Measurements from ENCODE around the gene PRM2.

Gene PRM2

GRCh38 chr16:11283820-11284248 lies 7.6 kb upstream of the PRM2 start:
- DNase-seq, result no peak

- DNase-seq, result no peak
These were observed 4.6 kb upstream of the PRM2 start, which contains the start of gene PRM1 for GRCh38 chr16:11280616-11281522. TSS of gene PRM1 (minus strand) at chr16:11281330. CDS start at chr16:11281238, 92 bp downstream.

GRCh38 chr16:11278681-11279628 lies 2.7 kb upstream of the PRM2 start:
- DNase-seq, result no peak

- DNase-seq, result no peak
These were observed 1.5 kb upstream of the PRM2 start for GRCh38 chr16:11277607-11278337.

- DNase-seq, result no peak
These were observed 765 bp upstream of the PRM2 start for GRCh38 chr16:11276896-11277593.

GRCh38 chr16:11274964-11275363 lies 1.3 kb downstream of the PRM2 start:
- DNase-seq, result no peak

- no peak for DNase-seq
These were observed 2.5 kb downstream of the PRM2 start for GRCh38 chr16:11273721-11274324.

GRCh38 chr16:11272921-11273720 lies 3.2 kb downstream of the PRM2 start, which contains the start of gene PRM3:
TSS of gene PRM3 (minus strand) at chr16:11273629. CDS start at chr16:11273595, 34 bp downstream.
- DNase-seq, result no peak

GRCh38 chr16:11272484-11272883 lies 3.8 kb downstream of the PRM2 start:
- no peak for DNase-seq

GRCh38 chr16:11271610-11272009 lies 4.7 kb downstream of the PRM2 start:
- DNase-seq, result no peak

- no peak for DNase-seq
These were observed 5.6 kb downstream of the PRM2 start for GRCh38 chr16:11270602-11271162.

GRCh38 chr16:11268921-11269375 lies 7.3 kb downstream of the PRM2 start, which contains the start of gene TNP2:
TSS of gene TNP2 (minus strand) at chr16:11269325. CDS start at chr16:11269262, 63 bp downstream.
- DNase-seq, result no peak

- DNase-seq, result no peak
These were observed 11.2 kb downstream of the PRM2 start for GRCh38 chr16:11265124-11265523.

GRCh38 chr16:11264155-11264832 lies 12.0 kb downstream of the PRM2 start:
- DNase-seq, result no peak

GRCh38 chr16:11263737-11264136 lies 12.5 kb downstream of the PRM2 start:
- no peak for DNase-seq

GRCh38 chr16:11262915-11263314 lies 13.4 kb downstream of the PRM2 start:
- DNase-seq, result no peak

- DNase-seq, result no peak
These were observed 15.7 kb downstream of the PRM2 start for GRCh38 chr16:11260596-11260966.

- no peak for DNase-seq
These were observed 16.4 kb downstream of the PRM2 start for GRCh38 chr16:11259655-11260595.
